IPS DF 6.9 (cell line): ENCODE results near the gene LDLRAD2.

Experiments
- DNase-seq: peaks from one replicate; pipeline ENCODE4 v3.0.0-alpha.2; 2013; ENCODE audit warnings: low read depth, low spot score
- H3K27ac ChIP-seq: one replicate; pipeline ENCODE4 v1.5.1; 2013; ENCODE audit warnings: low read length, control low read depth
- H3K27me3 ChIP-seq: 2 replicates; pipeline ENCODE4 v1.6.1; 2013; ENCODE audit warnings: mild to moderate bottlenecking, low read length; ENCODE audit not compliant: control insufficient read depth, insufficient read depth
- H3K36me3 ChIP-seq: 2 replicates; pipeline ENCODE4 v1.6.1; 2013; ENCODE audit warnings: low read length; ENCODE audit not compliant: control insufficient read depth, insufficient read depth
- H3K4me1 ChIP-seq: 2 replicates; pipeline ENCODE4 v1.6.1; 2013; ENCODE audit warnings: low read length; ENCODE audit not compliant: control insufficient read depth, insufficient read depth
- H3K4me3 ChIP-seq: 2 replicates; pipeline ENCODE4 v1.5.1; 2013; ENCODE audit warnings: mild to moderate bottlenecking, low read length
- H3K9me3 ChIP-seq: 2 replicates; pipeline ENCODE4 v1.6.1; 2013; ENCODE audit warnings: low read length, inconsistent platforms; ENCODE audit not compliant: control insufficient read depth, insufficient read depth
- WGBS: extraction: QIAGEN DNeasy Blood & Tissue Kit; methylation state at CpG from one replicate; pipeline ENCODE4 v1.1.7; 2013; ENCODE audit warnings: mixed read lengths, missing lambda C conversion rate; ENCODE audit not compliant: insufficient read length, insufficient coverage; 5-methylcytosine and 5-hydroxymethylcytosine counted together

LDLRAD2 gene

GRCh38 chr1:21852282-21853130 lies 40.4 kb downstream of the LDLRAD2 start:
- DNase-seq, result no peak
- Histone ChIP-seq H3K27ac (no peak overlapping the region), H3K36me3 (peaks cover 65% of the 10 kb centered on the region), H3K27me3 (no peaks in the 10 kb centered on the region), H3K9me3 (no peaks in the 10 kb centered on the region), H3K4me3 (no peak overlapping the region), H3K4me1 (no peaks in the 10 kb centered on the region)
- WGBS, result no CpG with 5 or more reads among the region's 29 CpGs

GRCh38 chr1:21853131-21853427 lies 41.0 kb downstream of the LDLRAD2 start:
- Histone ChIP-seq H3K4me3 (no peak overlapping the region), H3K9me3 (no peaks in the 10 kb centered on the region), H3K27me3 (no peaks in the 10 kb centered on the region), H3K27ac (no peak overlapping the region), H3K36me3 (peaks cover 61% of the 10 kb centered on the region), H3K4me1 (no peaks in the 10 kb centered on the region)
- DNase-seq, result no peak
- WGBS, result no CpG with 5 or more reads among the region's 7 CpGs

GRCh38 chr1:21854090-21854750 lies 42.2 kb downstream of the LDLRAD2 start:
- Histone ChIP-seq H3K4me1 (no peaks in the 10 kb centered on the region), H3K36me3 (peaks cover 63% of the 10 kb centered on the region), H3K27ac (no peak overlapping the region), H3K27me3 (no peaks in the 10 kb centered on the region), H3K9me3 (no peaks in the 10 kb centered on the region), H3K4me3 (no peak overlapping the region)
- no peak for DNase-seq
- WGBS, result no CpG with 5 or more reads among the region's 21 CpGs

GRCh38 chr1:21854751-21855131 lies 42.7 kb downstream of the LDLRAD2 start:
- peaks cover 64% of the 10 kb centered on the region for H3K36me3 ChIP-seq
- H3K27me3 ChIP-seq, result no peaks in the 10 kb centered on the region
- no peak overlapping the region for H3K27ac ChIP-seq
- WGBS, result no CpG with 5 or more reads among the region's 13 CpGs
- H3K9me3 ChIP-seq, result no peaks in the 10 kb centered on the region
- H3K4me1 ChIP-seq, result no peaks in the 10 kb centered on the region
- DNase-seq, result no peak
- no peak overlapping the region for H3K4me3 ChIP-seq

DNA sequence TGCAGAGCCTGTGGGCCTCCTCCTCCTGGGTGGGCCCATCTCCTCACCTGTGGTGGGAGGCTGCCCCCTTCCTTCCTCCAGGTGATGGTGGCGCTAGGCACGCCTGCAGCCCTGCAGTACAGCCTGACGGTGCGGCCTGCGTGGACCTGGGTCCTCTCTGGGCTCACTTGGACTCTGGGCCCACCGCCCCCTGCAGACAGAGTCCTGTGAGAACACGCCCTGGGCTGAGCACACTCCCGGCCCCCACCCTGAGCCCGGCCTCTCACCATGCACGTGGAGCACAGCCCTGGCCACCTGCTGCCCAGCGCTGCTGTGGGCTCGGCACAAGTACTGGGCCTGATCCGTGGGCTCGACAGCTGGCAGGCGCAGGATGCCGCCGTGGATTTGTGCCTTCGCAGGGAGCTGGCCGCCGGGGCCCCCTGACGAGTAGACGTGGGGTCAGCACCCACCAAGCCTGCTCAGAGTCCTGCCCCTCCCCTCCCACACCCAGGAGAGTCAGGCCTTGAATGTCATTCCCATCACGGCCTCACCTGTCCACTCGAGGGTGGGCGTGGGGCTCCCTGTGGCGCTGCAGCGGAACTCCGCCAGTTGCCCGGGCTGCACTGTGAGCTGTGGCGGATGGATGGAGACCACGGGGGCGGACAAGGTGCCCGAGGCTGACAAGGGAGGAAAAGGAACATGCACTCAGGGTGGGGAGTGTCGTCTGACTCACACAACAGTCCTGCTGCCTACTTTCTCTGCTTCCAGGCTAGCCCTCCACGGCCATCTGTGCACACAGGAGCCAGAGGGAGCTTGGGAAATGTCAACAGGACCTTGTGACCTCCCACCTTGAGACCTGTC lies 43.4 kb downstream of the LDLRAD2 start:
- Histone ChIP-seq H3K27ac (no peak overlapping the region), H3K36me3 (peaks cover 58% of the 10 kb centered on the region), H3K9me3 (no peaks in the 10 kb centered on the region), H3K4me1 (no peaks in the 10 kb centered on the region), H3K4me3 (no peak overlapping the region), H3K27me3 (no peaks in the 10 kb centered on the region)
- DNase-seq, result no peak
- WGBS, result no CpG with 5 or more reads among the region's 35 CpGs

DNA sequence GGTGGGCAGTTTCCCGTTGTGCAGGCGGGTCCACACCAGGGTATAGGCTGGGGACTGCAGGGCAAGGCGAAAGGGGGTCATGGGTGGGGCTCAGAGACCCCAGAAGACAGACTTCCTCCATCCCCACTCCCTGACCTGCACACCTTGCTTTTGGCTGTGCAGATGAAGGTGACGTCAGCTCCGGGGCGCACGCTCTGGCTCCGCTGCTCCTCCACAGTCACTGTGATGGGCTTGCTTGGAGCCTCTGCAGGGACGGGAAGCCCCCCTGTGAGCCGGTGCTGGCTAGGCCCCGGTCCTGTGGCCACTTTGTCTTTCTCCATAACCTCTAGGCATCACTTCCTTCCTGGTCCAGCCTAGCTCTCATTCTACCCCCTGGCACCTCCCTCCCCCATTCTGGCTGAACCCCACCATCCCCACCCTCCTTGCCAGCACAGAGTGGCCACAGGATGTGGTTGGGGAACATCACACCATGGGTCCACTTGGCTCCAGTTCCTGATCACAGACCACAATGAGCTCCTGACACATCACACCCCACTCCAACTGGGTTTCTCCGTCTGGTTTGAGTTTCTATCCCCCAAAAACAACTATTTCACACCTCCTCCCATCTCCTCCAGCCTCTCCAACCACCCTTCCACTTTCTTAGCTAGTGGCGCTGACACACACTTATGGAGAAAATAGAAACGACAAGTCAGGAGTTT lies 45.2 kb downstream of the LDLRAD2 start:
- Histone ChIP-seq H3K9me3 (no peaks in the 10 kb centered on the region), H3K4me1 (no peaks in the 10 kb centered on the region), H3K36me3 (peaks cover 55% of the 10 kb centered on the region), H3K4me3 (no peak overlapping the region), H3K27me3 (no peaks in the 10 kb centered on the region), H3K27ac (no peak overlapping the region)
- WGBS, result no CpG with 5 or more reads among the region's 14 CpGs
- DNase-seq, result no peak

DNA sequence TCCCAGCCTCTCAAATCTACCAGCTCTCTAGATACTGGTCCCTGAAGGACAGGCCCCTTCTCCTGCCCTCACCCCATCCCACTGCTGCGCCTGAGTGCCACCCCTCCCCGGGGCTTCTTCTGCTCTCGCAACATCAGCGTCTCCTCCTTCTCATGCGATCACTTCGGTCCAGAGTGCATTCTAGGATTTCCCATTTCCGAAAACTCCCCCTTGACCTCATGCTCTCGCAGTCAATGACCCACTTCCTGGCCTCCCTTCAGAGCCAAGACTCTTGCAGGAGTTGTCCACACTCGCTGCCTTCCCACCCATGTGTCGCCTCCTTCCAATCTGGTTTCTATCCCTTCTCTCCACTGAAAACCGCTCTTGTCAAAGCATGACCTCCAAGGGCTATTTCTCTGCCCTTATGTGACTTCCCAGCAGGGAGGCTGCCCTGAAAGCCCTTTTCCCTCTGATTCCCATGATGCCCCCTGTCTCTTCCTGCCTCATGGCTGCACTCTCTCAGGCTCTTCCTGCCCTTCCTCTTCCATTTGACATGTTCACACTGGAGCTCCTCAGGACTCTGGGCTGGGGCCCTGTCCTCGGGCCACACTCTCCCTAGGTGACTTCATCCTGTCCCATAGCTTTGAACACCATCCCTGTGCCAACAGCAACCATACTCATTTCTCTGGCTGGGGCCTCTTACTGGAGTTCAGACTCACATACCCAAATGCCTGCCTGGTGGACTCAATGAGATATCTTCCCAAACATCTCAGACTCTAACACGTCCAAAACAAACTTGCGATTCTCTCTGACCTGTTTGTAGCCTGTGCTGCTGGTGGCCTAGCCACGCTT lies 46.0 kb downstream of the LDLRAD2 start:
- H3K27me3 ChIP-seq, result no peaks in the 10 kb centered on the region
- no peak for DNase-seq
- H3K9me3 ChIP-seq, result no peaks in the 10 kb centered on the region
- no CpG with 5 or more reads among the region's 15 CpGs for WGBS
- no peak overlapping the region for H3K4me3 ChIP-seq
- H3K27ac ChIP-seq, result no peak overlapping the region
- H3K36me3 ChIP-seq, result peaks cover 48% of the 10 kb centered on the region
- H3K4me1 ChIP-seq, result no peaks in the 10 kb centered on the region

- no peak overlapping the region for H3K4me3 ChIP-seq
- no peak overlapping the region for H3K27ac ChIP-seq
- no peak for DNase-seq
- H3K36me3 ChIP-seq, result peaks cover 45% of the 10 kb centered on the region
- no CpG with 5 or more reads among the region's 10 CpGs for WGBS
- no peaks in the 10 kb centered on the region for H3K9me3 ChIP-seq
- no peaks in the 10 kb centered on the region for H3K4me1 ChIP-seq
- no peaks in the 10 kb centered on the region for H3K27me3 ChIP-seq
Observed at GRCh38 chr1:21859669-21860179, 47.7 kb downstream of the LDLRAD2 start.

DNA sequence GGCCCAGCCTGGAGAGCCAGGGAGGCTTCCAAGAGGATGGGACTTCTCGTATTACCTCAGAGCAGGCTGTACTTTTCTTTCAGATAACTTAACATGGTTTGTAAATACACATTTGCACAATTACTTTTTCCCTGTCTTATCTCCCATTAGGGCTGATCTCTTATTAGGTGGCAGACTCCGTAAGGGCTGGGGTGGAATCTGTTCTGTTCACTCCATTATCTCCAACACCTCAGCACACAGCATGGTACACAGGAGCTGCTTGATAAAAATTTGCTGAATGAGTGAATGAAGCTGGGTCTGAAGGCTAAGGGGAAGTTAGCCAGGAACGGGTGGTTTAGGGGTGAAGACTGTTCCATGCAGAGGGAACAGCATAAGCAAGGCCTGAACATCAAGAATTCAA lies 48.9 kb downstream of the LDLRAD2 start:
- WGBS, result no CpG with 5 or more reads among the region's 3 CpGs
- no peak for DNase-seq
- Histone ChIP-seq H3K27ac (no peak overlapping the region), H3K36me3 (peaks cover 37% of the 10 kb centered on the region), H3K4me3 (no peak overlapping the region), H3K4me1 (no peaks in the 10 kb centered on the region; the same call in none of the 2 replicates), H3K9me3 (no peaks in the 10 kb centered on the region), H3K27me3 (no peaks in the 10 kb centered on the region)
